Measurements from ENCODE around the gene SLC25A21.
"Not testable (repeated sequence)": the region's sequence is repeated elsewhere in the genome, so short reads cannot be mapped to it uniquely, and the experiment has no call there.

The SLC25A21 gene

GRCh38 chr14:37172024-37172869 lies at the start of gene SLC25A21:
Gene SLC25A21, minus strand, starts transcription at chr14:37172606.
- DNase-seq (ENCODE audit: low spot score): peak; percentile 85

DNA sequence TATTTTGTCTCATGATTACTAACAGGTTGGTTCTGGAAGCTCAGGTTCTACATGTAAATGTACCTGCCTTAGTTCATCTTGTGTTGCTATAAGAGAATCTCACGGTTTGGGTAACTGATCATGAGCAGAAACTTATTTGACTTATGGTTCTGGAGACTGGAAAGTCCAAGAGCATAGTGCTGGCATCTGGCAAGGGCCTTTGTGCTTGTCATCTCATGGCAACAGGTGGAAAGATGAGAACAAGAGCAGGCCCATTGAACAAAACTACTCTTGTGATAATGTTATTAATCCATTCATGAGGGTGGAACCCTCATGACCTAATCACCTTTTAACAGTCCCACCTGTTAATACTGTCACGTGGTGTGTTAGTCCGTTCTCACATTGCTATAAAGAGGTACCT lies 48.7 kb upstream of the SLC25A21 start:
- no peak for DNase-seq (ENCODE audit: low spot score)

DNA sequence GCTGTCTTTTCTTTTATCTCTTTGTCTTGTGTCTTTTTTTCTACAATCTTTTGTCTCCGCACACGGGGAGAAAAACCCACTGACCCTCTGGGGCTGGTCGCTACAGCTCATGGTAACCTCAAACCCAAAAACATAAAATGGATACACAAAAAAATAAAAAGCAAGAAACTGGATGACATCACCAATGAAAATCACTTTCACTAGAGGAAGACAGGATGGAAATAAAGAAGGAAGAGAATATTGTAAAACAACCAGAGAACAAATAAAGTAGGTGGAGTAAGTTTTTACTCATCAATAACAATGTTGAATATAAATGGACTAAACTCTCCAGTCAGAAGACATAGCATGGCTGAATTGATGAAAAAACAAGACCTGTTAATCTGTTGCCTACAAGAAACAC lies 42.9 kb upstream of the SLC25A21 start:
- no peak for DNase-seq (ENCODE audit: low spot score)

GRCh38 chr14:37213016-37213415 lies 40.6 kb upstream of the SLC25A21 start:
- no peak for DNase-seq (ENCODE audit: low spot score)

- no peak for DNase-seq (ENCODE audit: low spot score)
Measured at GRCh38 chr14:37210448-37210847, 38.0 kb upstream of the SLC25A21 start.

GRCh38 chr14:37209617-37210016 lies 37.2 kb upstream of the SLC25A21 start:
- DNase-seq (ENCODE audit: low spot score): not testable (repeated sequence)

GRCh38 chr14:37205623-37206605 lies 33.5 kb upstream of the SLC25A21 start:
- DNase-seq (ENCODE audit: low spot score): not testable (repeated sequence)

DNA sequence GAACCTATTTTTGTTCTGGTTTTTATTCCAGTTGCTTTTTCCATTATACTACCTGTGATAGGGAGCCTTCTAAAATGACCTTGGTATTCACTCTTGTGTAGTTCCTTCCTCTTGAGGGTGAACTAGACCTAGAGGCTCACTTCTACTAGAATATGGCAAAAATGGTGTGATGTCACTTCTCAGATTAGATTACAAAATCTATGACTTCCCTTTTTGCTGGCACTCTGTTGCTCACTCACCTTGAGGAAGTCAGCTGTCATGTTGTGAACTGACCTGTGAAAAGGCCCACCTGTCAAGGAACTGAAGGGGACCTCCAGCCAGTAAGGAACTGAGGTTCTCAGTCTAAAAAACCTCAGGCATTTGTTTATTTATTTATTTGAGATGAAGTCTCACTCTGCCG lies 31.0 kb upstream of the SLC25A21 start:
- no peak for DNase-seq (ENCODE audit: low spot score)

DNA sequence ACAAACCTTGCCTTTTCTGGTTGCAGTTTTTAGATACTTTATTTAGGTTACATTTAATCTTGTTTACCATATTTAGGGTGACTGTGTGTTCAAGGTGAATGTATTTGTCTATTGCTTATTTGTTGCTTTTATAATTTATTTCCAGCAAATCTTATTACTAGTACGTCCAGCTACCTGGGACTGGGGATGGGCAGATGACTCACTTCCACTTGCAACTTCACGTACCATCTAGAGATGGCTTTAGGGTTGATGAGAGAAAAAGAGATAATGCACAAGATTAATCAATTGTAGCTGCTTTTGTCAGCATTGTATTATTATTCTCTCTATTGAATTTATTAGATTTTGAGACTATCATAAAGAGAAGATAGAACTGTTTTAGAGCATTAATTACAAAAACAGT lies 30.4 kb upstream of the SLC25A21 start:
- no peak for DNase-seq (ENCODE audit: low spot score)

DNA sequence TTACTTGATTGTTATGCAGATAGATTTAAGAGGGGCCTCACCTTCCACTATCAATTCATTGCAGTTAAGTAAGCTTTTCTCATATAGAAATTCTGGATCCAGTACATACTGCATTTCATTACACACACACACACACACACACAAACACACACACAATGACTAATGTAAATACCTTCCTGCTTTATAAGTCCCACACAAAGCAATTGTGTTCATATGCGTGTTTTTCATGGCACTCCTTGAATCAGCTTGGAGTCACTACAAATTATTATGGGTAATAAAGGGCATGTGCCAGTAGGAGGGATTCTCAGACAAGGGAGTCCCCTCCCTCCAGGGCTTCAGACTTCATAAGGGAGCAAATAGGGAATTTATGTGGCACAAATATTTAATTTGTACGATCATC lies 29.9 kb upstream of the SLC25A21 start:
- DNase-seq (ENCODE audit: low spot score): no peak

- DNase-seq (ENCODE audit: low spot score): no peak
Measured at GRCh38 chr14:37201724-37202123, 29.3 kb upstream of the SLC25A21 start.

DNA sequence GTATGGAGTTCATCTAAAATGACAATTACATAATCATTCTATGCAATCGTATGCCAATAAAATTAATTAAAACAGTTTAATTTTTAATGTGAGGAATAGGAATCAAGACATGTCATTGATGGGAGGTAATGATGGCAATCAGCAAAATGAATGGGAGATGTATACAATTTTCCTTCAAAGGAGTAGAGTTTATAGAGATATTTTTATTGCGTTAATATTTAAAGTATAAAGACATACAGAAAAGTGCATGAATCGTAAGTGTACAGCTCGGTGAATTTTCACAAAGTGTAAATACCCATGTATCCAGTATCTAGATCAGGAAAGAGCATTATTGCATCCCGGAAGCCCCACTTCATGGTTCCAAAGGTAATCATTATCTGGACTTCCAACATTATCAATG lies 26.5 kb upstream of the SLC25A21 start:
- DNase-seq (ENCODE audit: low spot score): no peak

DNA sequence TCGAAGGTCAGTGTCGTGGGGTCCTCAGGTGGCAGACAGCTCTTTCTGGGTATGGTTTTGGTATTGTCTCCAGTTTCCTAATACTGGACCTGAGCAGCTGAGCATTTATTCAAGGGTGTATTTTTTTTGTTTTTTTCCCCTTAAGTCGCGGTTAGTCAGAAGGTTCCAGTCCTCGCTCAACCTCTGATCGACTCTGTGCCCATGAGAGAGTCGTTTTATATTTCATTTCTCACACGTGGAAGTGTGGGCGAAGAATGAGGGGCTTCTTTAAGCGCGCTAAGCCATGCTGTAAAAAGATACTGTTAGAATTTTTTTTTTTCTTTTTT lies 25.8 kb upstream of the SLC25A21 start:
- no peak for DNase-seq (ENCODE audit: low spot score)

GRCh38 chr14:37197421-37198272 lies 25.2 kb upstream of the SLC25A21 start, which contains the start of gene MIPOL1:
Gene MIPOL1, plus strand, starts transcription at chr14:37197937. Its CDS starts 49,952 bp downstream, at chr14:37247889.
- peak; percentile 97 for DNase-seq (ENCODE audit: low spot score)

DNA sequence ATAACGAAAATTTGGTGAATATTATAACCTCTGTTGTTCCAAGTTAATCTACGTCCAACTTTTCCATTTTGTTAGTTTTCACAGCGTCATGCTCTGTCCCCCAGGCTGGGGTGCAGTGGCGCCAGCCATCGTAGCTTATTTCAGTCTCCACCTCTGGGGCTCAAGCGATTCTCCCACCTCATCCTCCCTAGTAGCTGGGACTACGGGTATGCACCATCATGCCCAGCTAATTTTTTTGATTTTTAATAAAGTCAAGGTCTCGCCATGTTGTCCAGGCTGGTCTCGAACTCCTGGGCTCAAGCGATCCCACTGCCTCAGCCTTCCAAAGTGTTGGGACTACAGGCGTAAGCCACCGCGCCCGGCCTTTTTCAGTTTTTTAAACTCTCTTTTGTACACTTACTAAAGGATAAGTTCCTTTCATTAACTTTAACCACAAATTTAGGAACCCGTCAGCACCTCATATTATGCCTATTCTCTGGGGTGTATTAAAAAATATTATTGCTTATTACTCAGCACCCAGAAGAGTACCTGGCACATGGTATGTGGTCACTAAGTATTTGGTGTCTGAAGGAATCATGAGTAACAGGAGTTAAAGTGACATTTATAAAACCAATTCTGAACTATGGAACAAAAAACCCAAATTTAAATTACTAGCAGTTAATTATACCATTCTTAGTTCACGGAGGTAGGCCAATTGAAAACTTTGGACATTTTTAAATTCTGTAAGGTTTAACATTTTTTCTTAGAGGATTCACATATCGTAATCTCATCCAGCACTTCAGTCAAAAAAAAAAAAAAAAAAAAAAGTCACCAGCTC lies 24.4 kb upstream of the SLC25A21 start:
- no peak for DNase-seq (ENCODE audit: low spot score)

- DNase-seq (ENCODE audit: low spot score): peak; percentile 32
Measured at GRCh38 chr14:37195327-37195726, 22.9 kb upstream of the SLC25A21 start.

GRCh38 chr14:37194698-37195097 lies 22.3 kb upstream of the SLC25A21 start:
- DNase-seq (ENCODE audit: low spot score): no peak

GRCh38 chr14:37189733-37190132 lies 17.3 kb upstream of the SLC25A21 start:
- DNase-seq (ENCODE audit: low spot score): not testable (repeated sequence)

- DNase-seq (ENCODE audit: low spot score): not testable (repeated sequence)
Measured at GRCh38 chr14:37187840-37188577, 15.6 kb upstream of the SLC25A21 start.

DNA sequence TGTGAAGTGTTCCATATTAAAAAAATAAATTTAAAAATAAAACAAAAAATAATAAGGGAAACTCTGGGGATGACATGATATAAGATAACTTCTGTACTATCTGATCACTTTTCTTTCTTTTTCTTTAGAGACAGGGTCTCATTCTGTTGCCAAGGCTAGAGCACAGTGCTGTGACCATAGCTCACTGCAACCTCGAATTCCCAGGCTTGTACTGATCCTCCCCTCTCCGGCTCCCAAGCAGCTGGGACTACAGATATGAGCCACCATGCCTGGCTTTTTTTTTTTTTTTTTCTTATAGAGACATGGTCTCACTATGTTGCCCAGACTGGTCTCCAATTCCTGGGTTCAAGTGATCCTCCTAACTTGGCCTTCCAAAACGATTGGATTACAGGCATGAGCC lies 14.9 kb upstream of the SLC25A21 start:
- no peak for DNase-seq (ENCODE audit: low spot score)
